HepG2 (cell line): ENCODE data around the gene TMEM134. TPM values are rescaled to one million over a fixed set of nuclear protein-coding genes. Genes with fewer than 3 reads are reported as not detected.

Experiments
- AKNA ChIP-seq: sonication (generic); formaldehyde crosslinking; IDR thresholded peaks from 2 replicates; pipeline ENCODE4 v1.4.0; 2020; ENCODE audit warnings: missing genetic modification reagents, borderline replicate concordance
- DDIT3 ChIP-seq: sonication (generic); formaldehyde crosslinking; IDR thresholded peaks from 2 replicates; pipeline ENCODE4 v1.4.0; 2020; ENCODE audit warnings: mild to moderate bottlenecking, missing genetic modification reagents
- FOXC1 ChIP-seq: sonication (generic); formaldehyde crosslinking; IDR thresholded peaks from 2 replicates; pipeline ENCODE4 v1.8.0; 2022; ENCODE audit warnings: mild to moderate bottlenecking, missing genetic modification reagents, borderline replicate concordance
- HHEX ChIP-seq: IDR thresholded peaks from 2 replicates; pipeline ENCODE4 v1.6.1; 2016; ENCODE audit warnings: control low read depth
- HOXA3 ChIP-seq: sonication (generic); formaldehyde crosslinking; IDR thresholded peaks from 2 replicates; pipeline ENCODE4 v1.5.0; 2020; ENCODE audit warnings: missing genetic modification reagents
- HOXA5 ChIP-seq: sonication (generic); formaldehyde crosslinking; IDR thresholded peaks from 2 replicates; pipeline ENCODE4 v1.4.0; 2020; ENCODE audit warnings: missing genetic modification reagents
- KLF11 ChIP-seq: IDR thresholded peaks from 2 replicates; pipeline ENCODE4 v1.6.1; 2016; ENCODE audit warnings: missing compliant biosample characterization
- KLF15 ChIP-seq: sonication (generic); formaldehyde crosslinking; IDR thresholded peaks from 2 replicates; pipeline ENCODE4 v1.8.1; 2023; ENCODE audit warnings: borderline replicate concordance, mild to moderate bottlenecking, inconsistent platforms, missing genetic modification reagents, mixed read lengths
- MTF1 ChIP-seq: sonication (generic); formaldehyde crosslinking; IDR thresholded peaks from 2 replicates; pipeline ENCODE4 v1.5.0; 2020; ENCODE audit warnings: missing genetic modification reagents
- MYNN ChIP-seq: sonication (generic); formaldehyde crosslinking; IDR thresholded peaks from 2 replicates; pipeline ENCODE4 v1.4.0; 2020; ENCODE audit warnings: mild to moderate bottlenecking, low read depth, missing genetic modification reagents
- NFE2 ChIP-seq: sonication (generic); formaldehyde crosslinking; IDR thresholded peaks from 2 replicates; pipeline ENCODE4 v1.4.0; 2020; ENCODE audit warnings: missing genetic modification reagents
- THAP7 ChIP-seq: sonication (generic); formaldehyde crosslinking; IDR thresholded peaks from 2 replicates; pipeline ENCODE4 v1.8.1; 2023; ENCODE audit warnings: mild to moderate bottlenecking, missing genetic modification reagents
- ZKSCAN8 ChIP-seq: IDR thresholded peaks from 2 replicates; pipeline ENCODE4 v1.6.1; 2016; ENCODE audit warnings: borderline replicate concordance, missing genetic modification reagents, missing compliant biosample characterization
- ZNF333 ChIP-seq: sonication (generic); formaldehyde crosslinking; IDR thresholded peaks from 2 replicates; pipeline ENCODE4 v1.4.0; 2020; ENCODE audit warnings: mild to moderate bottlenecking, missing genetic modification reagents, borderline replicate concordance
- ZNF432 ChIP-seq: sonication (generic); formaldehyde crosslinking; IDR thresholded peaks from 2 replicates; pipeline ENCODE4 v1.5.0; 2020; ENCODE audit warnings: missing genetic modification reagents, mild to moderate bottlenecking, borderline replicate concordance
- ZNF446 ChIP-seq: sonication (generic); formaldehyde crosslinking; IDR thresholded peaks from 2 replicates; pipeline ENCODE4 v1.5.0; 2020; ENCODE audit warnings: mild to moderate bottlenecking, missing genetic modification reagents
- ZNF598 ChIP-seq: sonication (generic); formaldehyde crosslinking; IDR thresholded peaks from 2 replicates; pipeline ENCODE4 v1.5.1; 2020; ENCODE audit warnings: mild to moderate bottlenecking, missing genetic modification reagents, borderline replicate concordance
- ZNF607 ChIP-seq: sonication (generic); formaldehyde crosslinking; IDR thresholded peaks from 2 replicates; pipeline ENCODE4 v1.5.1; 2020; ENCODE audit warnings: missing genetic modification reagents, mild to moderate bottlenecking, borderline replicate concordance
- ZNF614 ChIP-seq: IDR thresholded peaks from 2 replicates; pipeline ENCODE4 v1.6.1; 2018; ENCODE audit warnings: missing biosample characterization, missing genetic modification reagents, inconsistent platforms, borderline replicate concordance
- ZNF766 ChIP-seq: sonication (generic); formaldehyde crosslinking; IDR thresholded peaks from 2 replicates; pipeline ENCODE4 v1.5.0; 2020; ENCODE audit warnings: missing genetic modification reagents, borderline replicate concordance
- ZNF839 ChIP-seq: sonication (generic); formaldehyde crosslinking; IDR thresholded peaks from 2 replicates; pipeline ENCODE4 v1.4.0; 2020; ENCODE audit warnings: missing genetic modification reagents, mild to moderate bottlenecking, borderline replicate concordance
- polyA plus RNA-seq, 8 experiments: library from polyadenylated mRNA; depleted of rRNA in 3 of 8; stranded (reverse) in 7 of 8; unstranded in 1 of 8; fragments of >200 nt; fragmentation: Illumina TruSeq in 4 of 8; extraction: Trizol in 4 of 8; gene quantifications; 2 replicates each; pipeline versions ENCODE4 v1.2.1 to v1.2.3, GENCODE V29; 2011 to 2016; ENCODE audit warnings: low read depth in 4 of 8, missing spikeins in 1 of 8, mixed read lengths in 1 of 8; ENCODE audit not compliant: insufficient read depth in 1 of 8
- total RNA-seq, 5 experiments: library from RNA; depleted of rRNA; stranded (reverse); fragments of >200 nt; fragmentation: Illumina TruSeq; extraction: Trizol; gene quantifications; 2 replicates each; pipeline ENCODE4 v1.2.3, GENCODE V29; 2016; ENCODE audit warnings: low read depth in 1 of 5
- TF ChIP-seq, protein P1 (sequence below): sonication (generic); formaldehyde crosslinking; IDR thresholded peaks from 2 replicates; pipeline ENCODE4 v1.4.0; 2020; ENCODE audit warnings: mild to moderate bottlenecking, missing genetic modification reagents

The TMEM134 gene
- total and polyA plus RNA-seq, 2 of the 13 experiments (the other 11 are each of a cell fraction or from before 2014, with no cell fraction given) = 6.9 to 26.9 TPM

GRCh38 chr11:67468759-67469507 lies at the start of gene TMEM134 (continued):
- TF ChIP-seq HOXA3 (CRISPR knock-in tag) (peak; percentile 96), KLF15 (no peak; the same call in 1 of the 2 replicates), ZNF333 (CRISPR knock-in tag) (no peak), MYNN (no peak), ZNF766 (no peak; the same call in 1 of the 2 replicates), KLF11 (CRISPR knock-in tag) (no peak), THAP7 (CRISPR knock-in tag) (peak; percentile 40; the same call in 1 of the 2 replicates), ZNF432 (CRISPR knock-in tag) (no peak), MTF1 (CRISPR knock-in tag) (no peak), ZNF607 (CRISPR knock-in tag) (0 out of 2 replicates have a peak, but pooled peaks have one; percentile 40), ZNF614 (CRISPR knock-in tag) (peak; percentile 62; the same call in 1 of the 2 replicates), NFE2 (no peak), HOXA5 (CRISPR knock-in tag) (no peak), ZKSCAN8 (CRISPR knock-in tag) (0 out of 2 replicates have a peak, but pooled peaks have one; percentile 17), DDIT3 (CRISPR knock-in tag) (no peak), ZNF598 (no peak; the same call in 1 of the 2 replicates), HHEX (CRISPR knock-in tag) (no peak), ZNF446 (CRISPR knock-in tag) (no peak), AKNA (CRISPR knock-in tag) (no peak), ZNF839 (CRISPR knock-in tag) (no peak), FOXC1 (no peak; the same call in 1 of the 2 replicates)
- TF ChIP-seq, protein P1, sequence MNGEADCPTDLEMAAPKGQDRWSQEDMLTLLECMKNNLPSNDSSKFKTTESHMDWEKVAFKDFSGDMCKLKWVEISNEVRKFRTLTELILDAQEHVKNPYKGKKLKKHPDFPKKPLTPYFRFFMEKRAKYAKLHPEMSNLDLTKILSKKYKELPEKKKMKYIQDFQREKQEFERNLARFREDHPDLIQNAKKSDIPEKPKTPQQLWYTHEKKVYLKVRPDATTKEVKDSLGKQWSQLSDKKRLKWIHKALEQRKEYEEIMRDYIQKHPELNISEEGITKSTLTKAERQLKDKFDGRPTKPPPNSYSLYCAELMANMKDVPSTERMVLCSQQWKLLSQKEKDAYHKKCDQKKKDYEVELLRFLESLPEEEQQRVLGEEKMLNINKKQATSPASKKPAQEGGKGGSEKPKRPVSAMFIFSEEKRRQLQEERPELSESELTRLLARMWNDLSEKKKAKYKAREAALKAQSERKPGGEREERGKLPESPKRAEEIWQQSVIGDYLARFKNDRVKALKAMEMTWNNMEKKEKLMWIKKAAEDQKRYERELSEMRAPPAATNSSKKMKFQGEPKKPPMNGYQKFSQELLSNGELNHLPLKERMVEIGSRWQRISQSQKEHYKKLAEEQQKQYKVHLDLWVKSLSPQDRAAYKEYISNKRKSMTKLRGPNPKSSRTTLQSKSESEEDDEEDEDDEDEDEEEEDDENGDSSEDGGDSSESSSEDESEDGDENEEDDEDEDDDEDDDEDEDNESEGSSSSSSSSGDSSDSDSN (CRISPR knock-in tag) = peak; percentile 81
